ENCODE measurements around the gene DNER.

DNER gene

GRCh38 chr2:229661478-229661877, 52.9 kb downstream of the DNER start:
- TF ChIP-seq CTCF (IDR thresholded peaks at IDR 0.05; ENCODE audit: borderline replicate concordance, insufficient read depth, low read depth, low read length): no peak
- no peak overlapping the region for H3K4me3 ChIP-seq (ENCODE audit: low read depth, low read length)

- H3K4me3 ChIP-seq (ENCODE audit: low read depth, low read length): no peak overlapping the region
- no peak for TF ChIP-seq CTCF (IDR thresholded peaks at IDR 0.05; ENCODE audit: borderline replicate concordance, insufficient read depth, low read depth, low read length)
These were observed 53.4 kb downstream of the DNER start for GRCh38 chr2:229660951-229661350.

- H3K4me3 ChIP-seq (ENCODE audit: low read depth, low read length): no peak overlapping the region
- no peak for TF ChIP-seq CTCF (IDR thresholded peaks at IDR 0.05; ENCODE audit: borderline replicate concordance, insufficient read depth, low read depth, low read length)
These were observed 54.0 kb downstream of the DNER start for GRCh38 chr2:229660391-229660790.

GRCh38 chr2:229658004-229658403, 56.4 kb downstream of the DNER start:
- H3K4me3 ChIP-seq (ENCODE audit: low read depth, low read length): no peak overlapping the region
- no peak for TF ChIP-seq CTCF (IDR thresholded peaks at IDR 0.05; ENCODE audit: borderline replicate concordance, insufficient read depth, low read depth, low read length)

- no peak for TF ChIP-seq CTCF (IDR thresholded peaks at IDR 0.05; ENCODE audit: borderline replicate concordance, insufficient read depth, low read depth, low read length)
- H3K4me3 ChIP-seq (ENCODE audit: low read depth, low read length): no peak overlapping the region
These were observed 59.9 kb downstream of the DNER start for GRCh38 chr2:229654437-229654836.

- TF ChIP-seq CTCF (IDR thresholded peaks at IDR 0.05; ENCODE audit: borderline replicate concordance, insufficient read depth, low read depth, low read length): no peak
- H3K4me3 ChIP-seq (ENCODE audit: low read depth, low read length): no peak overlapping the region
These were observed 60.8 kb downstream of the DNER start for GRCh38 chr2:229653531-229653930.

- no peak overlapping the region for H3K4me3 ChIP-seq (ENCODE audit: low read depth, low read length)
- no peak for TF ChIP-seq CTCF (IDR thresholded peaks at IDR 0.05; ENCODE audit: borderline replicate concordance, insufficient read depth, low read depth, low read length)
These were observed 61.6 kb downstream of the DNER start for GRCh38 chr2:229652796-229653195.
